Cardiac septum (tissue), 1 donor: ENCODE data around the gene GPC6. TPM values are rescaled to one million over a fixed set of nuclear protein-coding genes. Genes with fewer than 3 reads are reported as not detected.

Experiments
- DNase-seq: peaks from one replicate; pipeline ENCODE4 v3.0.0-alpha.2; 2020; ENCODE audit warnings: low spot score
- intact Hi-C: fragments of 100-400 bp; cut with DNase I; formaldehyde crosslinking; loops from one replicate; pipeline ENCODE4 v1.14.0; 2022
- total RNA-seq: library from RNA; stranded (reverse); fragmentation: NEBNext Ultra II Directional; extraction: Animal tissue kit (Norgen Biotek cat#: 25700); gene quantifications from one replicate; pipeline ENCODE4 v1.2.1, GENCODE V29; 2021
- donor health status: DM: no; HTN: no; CAD: no.

Gene GPC6
- total RNA-seq, 1 donor from 2014 or later = 1.4 TPM

DNA sequence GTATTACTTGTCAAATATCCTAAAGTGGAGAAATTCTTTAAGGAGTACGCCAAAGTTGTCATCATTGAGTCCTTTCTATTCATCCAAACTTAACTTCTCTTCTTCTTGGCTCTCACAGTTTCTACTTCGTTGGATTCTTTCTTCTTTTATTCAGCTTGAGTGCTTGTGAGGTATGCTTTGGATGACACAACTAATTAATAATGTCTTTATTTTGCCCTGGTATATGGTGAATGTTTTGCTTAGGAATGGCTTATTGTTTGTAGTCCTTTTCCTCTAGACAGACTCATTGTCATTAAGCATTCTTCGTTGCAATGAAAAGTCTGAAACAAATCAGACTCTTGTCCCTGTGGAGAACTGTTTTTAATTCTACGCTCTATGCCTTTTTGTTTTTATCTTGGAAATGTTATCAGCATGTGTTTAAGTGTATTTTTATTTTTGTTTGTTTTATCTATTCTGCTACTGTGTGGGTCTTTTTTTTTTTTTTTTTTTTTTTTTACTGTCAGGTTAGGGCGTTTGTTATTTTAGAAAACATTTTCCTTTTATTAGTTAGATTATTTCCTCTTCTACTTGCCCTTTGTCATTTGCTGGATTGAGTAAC is 471.5 kb downstream of the GPC6 start:
- DNase-seq = no peak

DNA sequence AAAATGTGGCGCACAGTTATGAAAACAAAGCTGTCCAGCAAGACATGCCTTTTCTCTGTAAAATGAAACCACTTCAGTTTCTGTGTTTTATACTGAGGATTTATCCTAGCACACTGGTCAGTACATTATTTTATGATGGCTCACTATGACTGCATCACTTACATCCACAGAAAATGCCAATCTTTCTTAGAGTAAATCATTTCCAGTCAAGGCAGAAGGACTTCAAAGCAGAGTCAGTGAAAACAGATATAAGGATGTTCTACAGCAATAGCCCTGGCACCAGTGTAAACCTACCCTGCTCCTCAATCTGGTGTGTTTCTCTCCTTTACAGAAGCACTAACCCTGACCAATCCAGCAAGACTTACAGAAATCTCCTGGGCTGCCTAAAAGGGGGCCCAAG is 473.5 kb downstream of the GPC6 start:
- intact Hi-C loops = no loop called here
- no peak for DNase-seq

More for the DNA sequence above, 471.5 kb downstream of the GPC6 start:
- intact Hi-C loops = no loop called here

DNA sequence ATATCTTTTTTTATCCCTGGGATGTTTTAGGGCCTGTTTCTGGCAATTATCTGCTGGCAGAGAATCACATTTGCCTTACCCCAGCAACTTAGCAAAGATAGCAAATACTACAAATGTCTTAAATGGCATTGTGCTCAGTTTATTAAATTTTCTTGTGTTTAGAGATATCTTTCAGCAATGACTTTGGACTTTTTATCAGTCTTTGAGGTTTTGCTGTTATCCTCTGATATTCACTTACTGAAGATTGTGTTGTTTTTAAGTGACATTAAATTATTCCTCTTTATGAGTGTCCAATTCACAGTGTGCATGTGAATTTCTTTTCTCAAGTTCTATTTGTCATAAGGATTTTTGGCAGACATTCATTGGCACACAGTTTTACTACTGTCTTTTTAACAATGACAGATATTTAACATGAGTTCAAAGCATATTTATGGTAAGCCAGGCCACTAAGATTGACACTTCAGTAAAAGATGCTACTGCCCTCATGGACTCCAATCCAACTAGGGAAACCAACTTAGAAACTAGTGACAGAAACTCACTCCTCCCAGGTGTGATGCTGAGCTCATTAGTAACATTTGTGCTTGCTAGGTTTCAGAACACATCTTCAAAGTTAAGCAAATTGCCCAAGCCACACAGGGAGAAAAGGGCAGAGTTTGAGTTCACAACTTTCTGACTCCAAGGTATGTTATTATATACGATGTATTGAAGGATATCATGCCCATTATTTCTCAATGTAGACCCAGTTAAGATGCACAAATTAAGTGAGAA is 481.9 kb downstream of the GPC6 start:
- no peak for DNase-seq
- intact Hi-C loops = no loop called here

DNA sequence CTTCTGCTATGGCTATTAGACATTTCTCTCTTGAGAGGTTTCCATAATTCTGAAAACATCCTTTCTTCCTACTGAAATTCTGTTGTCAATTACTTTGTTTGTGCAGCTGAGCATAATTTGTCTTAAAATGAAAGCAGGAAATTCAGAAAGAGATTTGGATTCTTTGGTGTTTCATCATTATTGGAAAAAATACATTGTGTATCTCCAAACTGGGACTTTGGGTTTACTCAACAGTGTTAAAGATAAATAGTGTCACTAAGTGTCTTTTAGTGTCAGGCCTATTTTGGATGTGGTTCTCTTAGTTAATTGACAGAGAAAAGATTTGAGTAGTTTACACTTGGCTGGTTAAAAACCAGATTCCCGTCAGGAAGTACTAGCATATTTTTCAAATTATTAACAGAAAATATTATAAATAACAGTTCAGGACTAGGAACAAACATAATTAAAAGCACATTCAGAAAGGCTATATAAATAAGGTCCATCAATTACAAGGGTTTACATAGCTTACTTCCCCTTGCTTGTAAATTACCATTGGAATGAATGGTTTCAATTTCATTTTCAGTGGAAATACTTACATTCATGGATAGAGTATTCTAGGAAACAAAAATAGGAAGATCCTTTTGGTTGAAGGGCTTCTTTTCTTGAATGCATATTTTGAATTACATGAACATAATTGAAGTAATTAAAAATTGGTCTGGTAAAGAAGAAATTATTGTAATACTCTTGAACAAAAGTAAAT is 483.1 kb downstream of the GPC6 start:
- DNase-seq = no peak
- intact Hi-C loops = no loop called here

DNA sequence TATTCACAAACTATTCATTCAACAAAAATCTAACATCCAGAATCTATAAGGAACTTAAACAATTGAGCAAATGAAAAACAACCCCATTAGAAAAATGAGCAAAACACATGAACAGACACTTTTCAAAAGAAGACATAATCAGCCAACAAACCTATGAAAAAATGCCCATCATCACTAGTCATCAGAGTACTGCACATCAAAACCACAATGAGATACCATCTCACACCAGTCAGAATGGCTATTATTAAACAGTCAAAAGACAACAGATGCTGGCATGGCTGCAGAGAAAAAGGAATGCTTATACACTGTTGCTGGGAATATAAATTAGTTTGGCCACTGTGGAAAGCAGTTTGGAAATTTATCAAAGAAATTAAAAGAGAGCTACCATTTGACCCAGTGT is 487.6 kb downstream of the GPC6 start:
- intact Hi-C loops = no loop called here
- no peak for DNase-seq

DNA sequence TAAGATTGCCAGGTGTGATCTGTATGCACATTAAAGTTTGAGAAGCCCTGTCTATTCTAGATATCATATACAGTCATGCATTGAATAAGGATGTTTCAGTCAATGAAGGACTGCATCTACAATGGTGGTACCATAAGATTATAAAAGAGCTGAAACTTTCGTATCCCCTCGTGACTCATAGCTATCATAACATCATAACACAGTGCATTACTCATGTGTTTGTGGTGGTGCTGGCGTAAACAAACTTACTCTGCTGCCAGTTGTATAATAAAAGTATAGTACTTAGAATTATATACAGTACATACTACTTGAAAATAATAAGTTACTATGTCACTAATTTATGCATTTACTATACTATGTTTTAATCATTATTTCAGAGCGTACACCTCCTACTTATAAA is 489.3 kb downstream of the GPC6 start:
- intact Hi-C loops = no loop called here

DNA sequence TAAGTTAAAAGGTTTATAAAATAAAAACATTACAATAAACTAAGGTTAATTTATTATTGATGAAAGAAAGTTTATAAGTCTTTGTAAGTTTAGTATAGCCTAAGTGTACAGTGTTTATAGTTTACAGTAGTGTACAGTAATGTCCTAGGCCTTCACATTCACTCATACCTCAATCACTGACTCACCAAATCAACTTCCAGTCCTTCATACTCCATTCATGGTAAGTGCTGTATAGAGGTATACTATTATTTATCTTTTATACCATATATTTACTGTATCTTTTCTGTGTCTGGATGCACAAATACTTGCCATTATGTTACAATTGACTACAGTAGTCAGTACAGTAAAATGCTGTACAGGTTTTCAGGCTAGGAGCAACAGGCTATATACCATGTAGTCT is 490.0 kb downstream of the GPC6 start:
- no peak for DNase-seq
- intact Hi-C loops = no loop called here

More for the DNA sequence above, 489.3 kb downstream of the GPC6 start:
- no peak for DNase-seq

DNA sequence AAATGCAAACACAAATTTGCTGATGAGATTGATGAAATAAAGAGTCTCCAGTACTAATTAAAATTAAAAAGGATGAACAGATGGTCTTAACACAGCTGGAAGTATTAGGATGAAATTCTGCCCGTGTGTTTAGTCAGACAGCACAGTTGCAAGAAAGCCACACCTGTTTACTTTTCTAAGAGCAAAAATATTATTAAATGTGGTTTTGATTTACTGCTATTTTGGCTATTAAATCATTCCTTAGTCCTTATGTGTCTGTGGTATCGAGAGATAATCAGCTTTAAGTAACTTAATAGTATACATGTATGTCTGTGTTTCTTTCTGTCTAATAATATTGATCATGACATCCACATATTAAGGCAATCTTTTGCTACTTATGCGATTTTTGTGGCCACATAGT is 494.9 kb downstream of the GPC6 start:
- no peak for DNase-seq
- intact Hi-C loops = no loop called here

DNA sequence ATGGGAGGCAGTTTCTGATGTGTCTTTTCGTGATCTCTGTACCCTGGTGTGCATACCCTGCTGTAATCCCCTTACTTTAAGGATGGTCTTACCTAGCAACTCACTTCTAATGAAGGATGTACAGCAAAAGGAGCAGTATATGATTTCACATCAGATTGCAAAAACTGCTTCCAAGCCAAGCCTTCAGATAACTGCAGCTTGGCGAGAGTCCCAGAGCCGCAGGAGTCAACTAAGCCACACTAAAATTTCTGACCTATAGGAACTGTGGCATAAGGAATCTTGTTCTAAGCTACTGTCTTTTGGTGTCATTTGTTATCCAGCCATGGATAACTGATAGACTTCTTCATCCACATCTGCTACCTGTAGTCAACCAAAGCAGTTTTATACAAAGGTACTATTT is 496.7 kb downstream of the GPC6 start:
- DNase-seq = no peak
- intact Hi-C loops = no loop called here

DNA sequence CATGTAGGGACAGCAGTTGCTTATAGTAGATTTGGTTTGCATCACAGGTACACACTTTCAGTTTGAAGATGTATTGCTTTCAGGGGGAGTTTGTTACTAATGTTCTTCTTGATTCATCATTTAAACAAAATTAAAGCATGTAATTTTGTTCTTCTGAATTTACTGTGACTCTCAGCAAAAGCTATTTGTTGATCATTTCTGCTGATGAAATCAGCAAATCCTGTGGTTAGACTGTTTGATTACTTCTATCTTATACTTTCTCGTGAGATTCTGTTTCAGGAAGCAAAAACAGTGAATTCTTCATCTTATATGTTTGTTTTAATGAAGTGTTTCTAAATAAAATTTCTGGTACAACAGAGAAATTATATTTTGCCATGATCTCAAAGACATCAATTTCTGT is 497.6 kb downstream of the GPC6 start:
- no peak for DNase-seq
- intact Hi-C loops = no loop called here

DNA sequence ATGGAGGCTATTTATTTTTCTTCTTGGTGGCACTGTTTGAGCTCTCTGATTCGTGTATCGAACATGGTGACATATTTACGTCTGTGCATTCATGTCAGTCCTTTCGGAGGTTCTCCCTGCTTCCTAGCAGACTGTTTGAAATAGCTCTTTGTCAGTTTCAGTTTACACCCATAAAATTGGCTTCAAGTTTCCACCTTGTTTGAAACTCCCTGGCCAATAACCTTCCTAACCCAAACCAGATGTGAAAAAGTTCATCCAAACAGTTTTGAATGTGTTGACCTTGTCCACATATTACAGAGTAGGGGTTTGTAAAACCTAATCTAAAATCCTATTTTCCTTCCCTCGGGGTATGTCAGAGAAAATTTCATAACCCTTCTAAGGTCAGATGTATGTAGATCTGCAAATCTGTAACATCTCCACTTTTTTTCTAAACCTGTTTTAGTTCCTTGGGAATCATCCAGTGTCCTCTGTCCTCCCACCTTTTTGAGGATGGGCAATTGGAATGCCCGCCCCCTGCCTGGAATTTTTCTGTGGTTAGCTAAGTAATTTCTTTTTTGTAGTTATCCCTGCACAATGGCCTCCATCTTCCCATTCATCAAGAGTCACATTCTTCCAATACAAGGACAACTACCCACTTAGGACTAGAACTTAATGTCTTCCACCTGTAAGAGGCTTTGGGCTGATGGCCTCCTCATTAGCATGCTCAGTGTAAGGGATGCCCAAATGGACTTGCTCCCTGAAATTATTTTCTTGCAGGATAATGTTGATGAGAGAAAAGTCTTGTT is 499.8 kb downstream of the GPC6 start:
- intact Hi-C loops = no loop called here
- DNase-seq = no peak

DNA sequence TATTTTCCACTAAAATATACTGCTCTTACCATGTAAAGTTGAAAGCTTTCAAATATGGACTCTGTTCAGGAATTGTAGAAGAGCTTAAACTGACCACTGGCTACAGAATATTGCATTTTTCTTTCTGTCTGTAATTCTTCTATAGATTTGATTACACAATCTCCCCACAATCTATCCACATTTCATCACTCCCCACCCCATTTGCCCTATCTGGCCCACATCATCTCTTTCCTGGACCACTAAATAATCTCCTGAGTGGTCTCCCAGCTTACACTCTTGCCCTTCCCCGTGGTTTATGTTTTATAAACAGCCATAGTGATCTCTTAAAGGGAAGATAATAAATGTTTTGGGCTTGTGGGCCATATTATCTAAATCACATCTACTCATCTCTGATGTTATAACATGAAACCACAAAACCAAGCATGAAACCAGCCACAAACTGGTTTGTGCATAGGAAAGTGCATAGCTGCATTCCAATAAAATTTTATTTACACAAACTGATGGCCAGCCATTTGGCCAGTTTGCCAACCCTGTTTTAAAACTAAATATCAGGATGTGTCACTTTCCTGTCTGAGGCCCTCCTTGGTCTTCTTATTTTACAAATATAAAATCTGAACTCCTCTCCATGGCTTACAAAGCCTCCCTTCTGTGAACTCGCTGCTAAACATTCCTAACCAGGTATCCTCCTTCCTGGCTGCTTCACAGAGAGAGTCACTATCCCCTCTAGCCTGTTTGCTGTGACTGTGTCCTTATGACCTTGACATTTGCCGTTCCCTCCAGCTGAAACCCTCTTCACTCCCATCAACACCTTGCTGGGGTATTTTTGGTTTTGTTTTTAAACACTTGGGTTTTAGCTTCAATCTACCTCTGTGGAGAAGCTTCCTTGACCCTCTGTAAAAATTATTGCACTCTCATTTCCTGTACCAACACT is 500.9 kb downstream of the GPC6 start:
- intact Hi-C loops = no loop called here
- no peak for DNase-seq

DNA sequence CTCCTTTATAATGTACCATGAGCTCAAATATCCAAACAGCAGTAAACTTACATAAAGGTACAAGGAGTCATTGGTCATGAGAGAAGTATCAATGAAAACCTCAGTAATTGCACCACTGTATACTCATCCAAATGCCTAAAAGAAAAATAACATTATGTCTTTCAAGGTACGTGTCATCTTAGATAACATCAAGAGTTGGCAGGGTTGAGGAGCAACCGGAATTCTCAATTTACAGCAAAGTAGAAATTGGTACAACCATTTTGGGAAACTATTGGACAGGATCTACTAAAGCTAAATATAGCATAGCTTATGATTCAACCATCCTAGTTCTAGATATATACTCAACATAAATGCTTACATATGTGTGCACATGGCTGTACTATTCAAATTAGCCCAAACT is 502.8 kb downstream of the GPC6 start:
- DNase-seq = no peak
- intact Hi-C loops = no loop called here

DNA sequence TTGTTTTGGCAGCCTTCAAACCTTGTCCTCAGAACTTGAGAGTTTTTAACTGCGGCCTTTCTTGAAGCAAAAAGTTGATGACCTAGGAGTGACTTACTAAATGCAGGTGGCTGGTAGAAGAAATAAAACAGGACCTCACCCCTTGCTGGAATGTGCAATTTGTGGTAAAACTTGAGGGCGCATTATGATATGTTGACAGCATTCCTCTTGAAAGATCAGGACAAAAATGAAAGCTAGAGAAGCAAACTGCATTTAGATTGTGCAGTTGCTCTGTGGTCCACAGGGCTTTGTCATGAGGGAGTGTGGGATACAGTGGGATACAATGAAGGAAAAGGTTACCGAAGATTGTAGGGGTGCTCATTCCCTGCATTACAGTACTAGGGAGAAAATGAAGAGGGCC is 504.2 kb downstream of the GPC6 start:
- intact Hi-C loops = no loop called here
- DNase-seq = no peak

DNA sequence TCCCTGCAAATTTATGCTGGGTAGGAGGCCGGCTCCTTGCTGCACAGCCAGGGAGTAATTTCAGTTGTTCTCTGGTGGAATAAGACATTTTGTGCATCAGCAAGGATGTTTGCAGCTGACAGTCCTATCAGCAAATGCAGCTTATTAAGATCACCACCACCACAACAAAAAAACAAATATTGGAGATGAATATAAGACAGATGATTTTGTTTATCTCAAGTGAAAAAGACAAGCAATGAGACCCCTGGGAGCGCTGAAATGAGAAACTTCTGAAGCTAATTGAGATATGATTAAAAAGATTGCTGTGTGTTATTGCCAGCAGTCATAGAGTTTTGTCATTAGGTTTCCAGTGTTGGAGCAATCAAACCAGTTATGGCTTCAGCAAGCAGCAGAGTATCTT is 505.6 kb downstream of the GPC6 start:
- intact Hi-C loops = no loop called here
- no peak for DNase-seq

DNA sequence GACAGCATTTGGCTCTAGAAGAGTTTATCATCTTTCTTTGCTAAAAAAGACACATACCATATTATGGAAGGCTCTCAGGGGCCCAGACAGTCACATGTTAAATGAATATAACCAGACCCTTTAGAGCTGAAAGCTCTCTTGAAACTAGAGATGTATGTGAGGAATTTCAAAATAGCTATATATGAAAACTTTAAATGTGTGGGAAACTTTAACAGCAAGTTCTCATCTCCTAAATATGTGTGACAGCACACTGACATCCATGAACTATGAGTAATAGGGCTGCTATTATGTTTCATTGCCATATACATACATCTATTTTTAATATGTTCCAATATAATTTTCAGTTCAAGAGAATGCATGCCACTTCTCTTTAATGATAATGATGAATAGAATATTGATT is 509.5 kb downstream of the GPC6 start:
- intact Hi-C loops = no loop called here
- no peak for DNase-seq

DNA sequence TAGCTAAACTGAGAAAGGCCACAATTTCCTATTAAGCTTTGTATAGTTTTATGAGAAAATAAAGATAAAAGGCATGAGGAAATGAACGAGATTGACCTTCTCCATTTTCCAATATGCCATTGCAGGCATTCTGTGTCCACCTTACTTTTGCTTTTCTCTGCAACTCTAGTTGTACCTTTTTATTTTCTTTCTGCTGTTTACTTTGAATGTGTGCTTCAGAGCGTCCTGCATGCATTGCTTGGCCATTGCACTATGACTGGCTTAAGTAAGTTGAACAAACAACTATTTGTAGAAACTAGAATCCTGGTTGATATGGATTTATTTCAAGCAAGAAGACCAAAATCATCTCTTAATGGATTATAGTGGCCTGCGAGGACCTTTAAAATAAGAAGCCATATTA is 510.3 kb downstream of the GPC6 start:
- no peak for DNase-seq
- intact Hi-C loops = no loop called here

DNA sequence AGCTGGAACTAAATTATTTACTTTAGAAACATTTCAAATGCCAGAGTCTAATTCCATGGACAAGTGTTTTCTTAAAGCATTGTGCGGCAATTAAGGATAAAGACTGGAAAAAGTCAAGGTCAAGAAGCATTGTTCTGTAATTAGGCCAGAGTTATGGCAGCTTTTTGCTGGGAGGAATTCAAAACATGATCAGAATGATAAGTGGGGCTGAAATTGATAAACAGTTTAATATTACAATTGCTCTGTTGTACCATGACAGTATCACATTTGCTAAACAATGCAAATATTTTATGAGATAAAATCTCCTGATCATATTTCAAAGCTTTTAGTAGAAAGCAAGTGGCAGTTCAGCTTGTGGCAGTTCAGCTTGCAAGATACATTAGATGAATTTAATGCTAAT is 513.7 kb downstream of the GPC6 start:
- intact Hi-C loops = no loop called here
- no peak for DNase-seq

DNA sequence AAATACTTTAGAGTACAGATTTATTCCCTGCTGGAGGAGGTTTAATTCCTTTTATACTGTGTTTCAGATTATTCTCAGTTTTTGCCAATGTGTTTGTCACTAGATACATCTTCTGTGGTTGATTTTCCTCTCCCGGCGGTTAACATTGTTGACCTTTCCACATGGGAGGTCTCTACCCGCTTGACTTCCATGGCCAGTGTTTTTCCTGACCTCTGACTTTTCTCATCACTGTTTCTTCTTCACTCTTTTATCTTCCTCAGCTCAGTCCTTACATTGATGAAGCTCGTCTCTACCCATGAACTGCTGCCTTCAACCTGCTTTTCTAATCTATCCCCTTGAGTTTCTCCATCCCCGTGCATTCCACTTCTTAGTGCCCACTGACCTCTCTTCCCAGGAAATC is 517.4 kb downstream of the GPC6 start:
- no peak for DNase-seq
- intact Hi-C loops = no loop called here
